Cardiac muscle cell (in vitro differentiated cells and primary cell): Measurements from ENCODE around the gene MYO5A. TPM values are rescaled to one million over a fixed set of nuclear protein-coding genes. Genes with fewer than 3 reads are reported as not detected.

Source experiments
- DNase-seq, 2 donors: peaks; one replicate each; pipeline versions ENCODE4 v3.0.0 to v3.0.0-alpha.2; 2010 to 2017; ENCODE audit warnings: low read depth in 1 of 2, low spot score in 1 of 2
- H3K27ac ChIP-seq: fragments of 200-600 bp; sonication (generic); 2 replicates; pipeline ENCODE4 v1.5.1; 2016
- H3K27me3 ChIP-seq: fragments of 200-600 bp; sonication (generic); 2 replicates; pipeline ENCODE4 v1.6.0; 2016; ENCODE audit warnings: control low read depth
- H3K36me3 ChIP-seq: fragments of 200-600 bp; sonication (generic); 2 replicates; pipeline ENCODE4 v1.5.1; 2016; ENCODE audit warnings: control low read depth
- H3K4me1 ChIP-seq: fragments of 200-600 bp; sonication (generic); 2 replicates; pipeline ENCODE4 v1.8.1; 2017; ENCODE audit warnings: low read depth, mild to moderate bottlenecking, mixed run types
- H3K4me3 ChIP-seq: fragments of 200-600 bp; sonication (generic); 2 replicates; pipeline ENCODE4 v1.5.1; 2016; ENCODE audit warnings: mild to moderate bottlenecking
- H3K9me3 ChIP-seq: fragments of 200-600 bp; sonication (generic); 2 replicates; pipeline ENCODE4 v1.5.1; 2017; ENCODE audit warnings: low read depth, mild to moderate bottlenecking, control low read depth
- CTCF ChIP-seq: IDR thresholded peaks from 2 replicates; pipeline ENCODE4 v1.5.1; 2012; ENCODE audit warnings: low read depth, mild to moderate bottlenecking, low read length
- polyA plus RNA-seq: library from polyadenylated mRNA; unstranded; fragments of >200 nt; fragmentation: Nextera tagmentation; extraction: Ambion mirVana; gene quantifications from 2 replicates; pipeline ENCODE4 v1.2.1, GENCODE V29; 2016
- total RNA-seq: library from RNA; depleted of rRNA; stranded (reverse); fragments of >200 nt; gene quantifications from 2 replicates; pipeline ENCODE4 v1.2.3, GENCODE V29; 2016

MYO5A gene
- total and polyA plus RNA-seq, 2 experiments from 2014 or later = 5.1 to 27.7 TPM

- Histone ChIP-seq H3K27ac (no peak overlapping the region), H3K4me1 (peaks cover 11% of the 10 kb centered on the region), H3K9me3 (no peaks in the 10 kb centered on the region), H3K4me3 (no peak overlapping the region), H3K36me3 (peaks cover 10% of the 10 kb centered on the region), H3K27me3 (no peaks in the 10 kb centered on the region)
- no peak for TF ChIP-seq CTCF
- DNase-seq = no peak
These were observed 178.3 kb downstream of the MYO5A start for GRCh38 chr15:52350423-52350822.

- Histone ChIP-seq H3K36me3 (peaks cover 10% of the 10 kb centered on the region), H3K4me1 (peaks cover 11% of the 10 kb centered on the region), H3K4me3 (no peak overlapping the region), H3K27ac (peak overlapping the region; percentile 13), H3K9me3 (no peaks in the 10 kb centered on the region), H3K27me3 (no peaks in the 10 kb centered on the region)
- TF ChIP-seq CTCF = no peak
- DNase-seq = peak in 1 of 2 donors; percentile 55
These were observed 179.5 kb downstream of the MYO5A start for GRCh38 chr15:52349052-52349700.

DNA sequence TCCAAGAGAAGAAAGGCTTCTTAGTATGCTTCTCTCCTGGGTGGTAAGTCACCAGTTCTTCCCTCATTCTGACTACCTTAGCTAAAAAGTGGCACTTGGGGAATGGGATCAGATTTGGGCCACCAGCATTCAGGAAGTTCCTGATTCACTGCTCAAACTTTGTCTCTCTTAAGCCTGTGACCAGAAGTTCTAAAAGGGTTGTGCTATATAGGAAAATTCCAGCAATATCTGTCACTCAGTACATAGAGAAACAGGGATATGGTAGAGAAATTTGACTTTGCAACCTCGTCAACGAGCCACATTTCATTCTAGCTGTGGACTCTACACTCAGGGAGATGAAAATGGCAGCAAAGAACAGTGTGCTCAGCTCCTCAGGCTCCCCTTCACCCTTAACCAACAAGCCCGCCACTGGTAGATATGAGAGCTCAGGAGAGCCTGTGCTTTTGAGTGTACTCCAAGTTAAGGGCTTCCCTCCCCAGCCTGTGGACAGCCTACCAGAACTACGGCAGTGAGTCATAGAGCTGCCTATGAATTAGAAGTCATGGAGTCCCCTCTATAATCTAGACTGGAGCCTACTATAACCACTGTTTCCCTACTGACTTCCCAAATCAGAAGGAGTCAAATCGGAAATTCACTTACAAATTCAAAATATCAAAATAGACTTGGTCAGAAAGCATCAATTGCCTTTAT is 180.5 kb downstream of the MYO5A start:
- H3K4me1 ChIP-seq = peaks cover 11% of the 10 kb centered on the region
- no peak for TF ChIP-seq CTCF
- no peaks in the 10 kb centered on the region for H3K9me3 ChIP-seq
- H3K27me3 ChIP-seq = no peaks in the 10 kb centered on the region
- peak overlapping the region; percentile 24 for H3K27ac ChIP-seq
- H3K4me3 ChIP-seq = no peak overlapping the region
- peaks cover 10% of the 10 kb centered on the region for H3K36me3 ChIP-seq
- peak; percentile 35 to 47 for DNase-seq

DNA sequence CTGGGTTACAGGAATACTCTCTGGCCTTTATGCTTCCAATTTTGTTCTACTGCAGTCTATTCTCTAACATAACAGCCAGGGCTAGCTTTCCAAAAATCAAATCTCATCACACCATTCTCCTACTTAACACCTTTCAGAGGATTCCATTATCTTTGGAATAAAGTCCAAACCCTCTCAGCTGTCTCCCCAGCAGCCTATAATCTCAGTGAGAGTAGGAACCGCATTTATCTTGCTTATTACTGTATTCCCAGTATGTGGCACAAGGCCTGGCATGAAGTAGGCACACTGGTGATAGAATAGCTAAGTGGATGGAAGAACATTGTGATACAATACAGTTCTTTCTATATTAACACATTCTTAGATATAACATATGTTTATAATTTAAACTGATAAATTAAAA is 184.1 kb downstream of the MYO5A start:
- no peak for DNase-seq
- Histone ChIP-seq H3K36me3 (no peaks in the 10 kb centered on the region), H3K4me3 (no peak overlapping the region), H3K4me1 (peaks cover 11% of the 10 kb centered on the region), H3K27me3 (no peaks in the 10 kb centered on the region), H3K9me3 (no peaks in the 10 kb centered on the region), H3K27ac (no peak overlapping the region)
- no peak for TF ChIP-seq CTCF

- Histone ChIP-seq H3K9me3 (no peaks in the 10 kb centered on the region), H3K36me3 (no peaks in the 10 kb centered on the region), H3K27me3 (no peaks in the 10 kb centered on the region), H3K27ac (no peak overlapping the region), H3K4me1 (peaks cover 4% of the 10 kb centered on the region), H3K4me3 (no peak overlapping the region)
- DNase-seq = no peak
- no peak for TF ChIP-seq CTCF
These were observed 184.8 kb downstream of the MYO5A start for GRCh38 chr15:52343831-52344230.
